ENCODE measurements around the gene RIBC1. TPM values are rescaled to one million over a fixed set of nuclear protein-coding genes. Genes with fewer than 3 reads are reported as not detected.

The RIBC1 gene
- not detected in 2 replicates for polyA plus RNA-seq

GRCh38 chrX:53422861-53423306, at the start of gene RIBC1:
Gene RIBC1 (plus strand): TSS chrX:53422873. CDS start chrX:53426277, 3,404 bp downstream.

GRCh38 chrX:53422086-53422860, 400 bp upstream of the RIBC1 start, which contains the start of gene SMC1A:
Gene SMC1A (minus strand): TSS chrX:53422654. CDS start chrX:53422600, 54 bp downstream.

GRCh38 chrX:53433651-53434639, 11.3 kb downstream of the RIBC1 start, which contains the start of gene HSD17B10:
Gene HSD17B10 (minus strand): TSS chrX:53434370. CDS start chrX:53434345, 25 bp downstream.

Other genes starting within 250 kb of the RIBC1 start
- gene KDM5C, start 197.7 kb upstream of the RIBC1 start, polyA plus RNA-seq: 3.4 and 6.9 TPM in 2 replicates
- gene IQSEC2, start 141.3 kb upstream of the RIBC1 start, polyA plus RNA-seq: 0.06 and 1.2 TPM in 2 replicates
- gene SMC1A, start 219 bp upstream of the RIBC1 start, polyA plus RNA-seq: 14.2 and 16.2 TPM in 2 replicates
- 21.2 and 28.5 TPM in 2 replicates for gene HSD17B10, start 11.5 kb downstream of the RIBC1 start, polyA plus RNA-seq